H1 (cell line): ENCODE measurements around the gene MRM3. TPM values are rescaled to one million over a fixed set of nuclear protein-coding genes. Genes with fewer than 3 reads are reported as not detected.

Source experiments
- CTCF ChIA-PET: fragments of 300-600 bp; sonication (Branson Sonifier 250); formaldehyde crosslinking; loops from one replicate; lab custom pipeline; 2021; ENCODE audit not compliant: partially characterized antibody; lab: Charles Lee
- POLR2A ChIA-PET: fragments of 300-600 bp; sonication (Branson Sonifier 250); formaldehyde crosslinking; loops from one replicate; lab custom pipeline; 2021; ENCODE audit warnings: inconsistent platforms; ENCODE audit not compliant: partially characterized antibody; lab: Charles Lee
- DNase-seq, 2 experiments: peaks; one replicate each; pipeline versions ENCODE4 v3.0.0 to v3.0.0-alpha.2; 2010 to 2022; ENCODE audit warnings: low spot score in 2 of 2, low read depth in 1 of 2, mixed read lengths in 1 of 2
- FAIRE-seq: peaks from 2 replicates; lab custom pipeline; 2011; peaks lifted over from hg19 to GRCh38; lab: Jason Lieb, UNC
- H2AFZ ChIP-seq: 2 replicates; pipeline ENCODE4 v1.8.1; 2012; ENCODE audit warnings: low read length, inconsistent platforms
- H2AK5ac ChIP-seq: 2 replicates; pipeline ENCODE4 v1.6.1; 2013; ENCODE audit warnings: low read depth, low read length
- H2BK120ac ChIP-seq: replicated peaks from 2 replicates; pipeline ENCODE3; 2013; ENCODE audit warnings: low read depth, low read length, inconsistent platforms
- H2BK12ac ChIP-seq: 2 replicates; pipeline ENCODE4 v1.6.1; 2013; ENCODE audit warnings: low read depth, low read length
- H2BK15ac ChIP-seq: 2 replicates; pipeline ENCODE4 v1.6.1; 2013; ENCODE audit warnings: low read length
- H2BK20ac ChIP-seq: 2 replicates; pipeline ENCODE4 v1.6.1; 2013; ENCODE audit warnings: low read length
- H2BK5ac ChIP-seq: 2 replicates; pipeline ENCODE4 v1.6.1; 2013; ENCODE audit warnings: low read depth, low read length
- H3K14ac ChIP-seq: 2 replicates; pipeline ENCODE4 v1.6.1; 2013; ENCODE audit warnings: inconsistent platforms; ENCODE audit not compliant: insufficient read length
- H3K18ac ChIP-seq: 2 replicates; pipeline ENCODE4 v1.6.1; 2013; ENCODE audit warnings: low read length; ENCODE audit errors: extremely low read depth
- H3K23ac ChIP-seq: 2 replicates; pipeline ENCODE4 v1.6.1; 2013; ENCODE audit warnings: inconsistent platforms; ENCODE audit not compliant: insufficient read length
- H3K23me2 ChIP-seq: 2 replicates; pipeline ENCODE4 v1.6.1; 2013; ENCODE audit warnings: low read depth, low read length
- H3K27ac ChIP-seq: 2 replicates; pipeline ENCODE4 v1.6.1; 2011; ENCODE audit warnings: low read depth, low read length, inconsistent platforms
- H3K27me3 ChIP-seq, 4 experiments: replicated peaks in 1 of 4; 1 replicate in 1 of 4; 2 replicates in 3 of 4; pipeline versions ENCODE4 v1.6.1 to v1.8.1; 2011 to 2013; ENCODE audit warnings: low read length in 3 of 4, mild to moderate bottlenecking in 3 of 4, inconsistent platforms in 2 of 4, mixed read lengths in 2 of 4, moderate library complexity in 1 of 4; ENCODE audit not compliant: control insufficient read depth in 3 of 4, insufficient read depth in 3 of 4; ENCODE audit errors: extremely low read depth in 1 of 4
- H3K36me3 ChIP-seq, 4 experiments: 2 replicates each; pipeline versions ENCODE4 v1.6.1 to v1.8.1; 2011 to 2013; ENCODE audit warnings: mild to moderate bottlenecking in 4 of 4, low read length in 3 of 4, moderate library complexity in 2 of 4, control low read depth in 1 of 4, inconsistent platforms in 1 of 4; ENCODE audit not compliant: insufficient read depth in 4 of 4, control insufficient read depth in 2 of 4
- H3K4ac ChIP-seq: replicated peaks from 2 replicates; pipeline ENCODE3; 2013; ENCODE audit warnings: low read length, low read depth, mixed read lengths, inconsistent platforms; ENCODE audit not compliant: insufficient read length
- H3K4me1 ChIP-seq, 4 experiments: replicated peaks in 1 of 4; 1 replicate in 1 of 4; 2 replicates in 3 of 4; pipeline versions ENCODE4 v1.6.1 to v1.8.1; 2011 to 2013; ENCODE audit warnings: low read length in 3 of 4, inconsistent platforms in 2 of 4, mixed read lengths in 1 of 4; ENCODE audit not compliant: insufficient read depth in 4 of 4, control insufficient read depth in 3 of 4
- H3K4me2 ChIP-seq, 2 experiments: 2 replicates each; pipeline versions ENCODE4 v1.6.1 to v1.8.1; 2011 to 2013; ENCODE audit warnings: low read depth in 2 of 2, low read length in 2 of 2, control low read depth in 1 of 2, inconsistent platforms in 1 of 2, mild to moderate bottlenecking in 1 of 2; ENCODE audit not compliant: insufficient read depth in 1 of 2
- H3K4me3 ChIP-seq, 4 experiments: fragments of 200-600, 300-600 bp in 1 of 4; sonication (generic), shearing (Covaris generic), sonication (Bioruptor Twin) in 1 of 4; 2 replicates each; pipeline versions ENCODE4 v1.5.1 to v1.8.1; 2011 to 2016; ENCODE audit warnings: low read length in 4 of 4, low read depth in 3 of 4, control low read depth in 2 of 4, inconsistent platforms in 2 of 4, mild to moderate bottlenecking in 2 of 4, mixed read lengths in 1 of 4, moderate library complexity in 1 of 4; ENCODE audit not compliant: insufficient read depth in 2 of 4; ENCODE audit errors: extremely low read depth in 1 of 4
- H3K56ac ChIP-seq: replicated peaks from 2 replicates; pipeline ENCODE3; 2013; ENCODE audit warnings: low read depth, mild to moderate bottlenecking, mixed read lengths, low read length, inconsistent platforms; ENCODE audit not compliant: insufficient read length
- H3K79me1 ChIP-seq: 2 replicates; pipeline ENCODE4 v1.6.1; 2013; ENCODE audit warnings: low read depth, low read length, control low read depth
- H3K79me2 ChIP-seq, 2 experiments: 2 replicates each; pipeline versions ENCODE4 v1.6.1 to v1.8.1; 2012 to 2013; ENCODE audit warnings: low read length in 2 of 2, mild to moderate bottlenecking in 2 of 2, inconsistent platforms in 1 of 2; ENCODE audit not compliant: insufficient read depth in 2 of 2, control insufficient read depth in 1 of 2
- H3K9ac ChIP-seq, 4 experiments: replicated peaks in 1 of 4; 1 replicate in 1 of 4; 2 replicates in 3 of 4; pipeline versions ENCODE4 v1.6.1 to v1.8.1; 2011 to 2013; ENCODE audit warnings: low read depth in 3 of 4, low read length in 3 of 4, control low read depth in 2 of 4, mild to moderate bottlenecking in 2 of 4, moderate library complexity in 2 of 4, inconsistent platforms in 1 of 4; ENCODE audit errors: extremely low read depth in 1 of 4
- H3K9me3 ChIP-seq, 2 experiments: 2 replicates each; pipeline versions ENCODE4 v1.6.1 to v1.8.1; 2012 to 2013; ENCODE audit warnings: mild to moderate bottlenecking in 2 of 2, moderate library complexity in 2 of 2, control low read depth in 1 of 2, inconsistent platforms in 1 of 2, low read depth in 1 of 2, low read length in 1 of 2, mixed read lengths in 1 of 2; ENCODE audit not compliant: insufficient read depth in 2 of 2
- H4K20me1 ChIP-seq, 2 experiments: replicated peaks in 1 of 2; 2 replicates each; pipeline versions ENCODE3 to v1.8.1; 2011 to 2013; ENCODE audit warnings: inconsistent platforms in 2 of 2, low read length in 2 of 2, mild to moderate bottlenecking in 1 of 2; ENCODE audit not compliant: insufficient read depth in 2 of 2, control insufficient read depth in 1 of 2
- H4K5ac ChIP-seq: 2 replicates; pipeline ENCODE4 v1.6.1; 2013; ENCODE audit warnings: low read length, low read depth, mixed read lengths, inconsistent platforms; ENCODE audit not compliant: insufficient read length
- H4K8ac ChIP-seq: 2 replicates; pipeline ENCODE4 v1.8.0; 2013; ENCODE audit warnings: mild to moderate bottlenecking, moderate library complexity, low read length, inconsistent platforms; ENCODE audit not compliant: insufficient read depth; ENCODE audit errors: extremely low read depth
- H4K91ac ChIP-seq: replicated peaks from 2 replicates; pipeline ENCODE3; 2013; ENCODE audit warnings: low read length, mixed read lengths, inconsistent platforms; ENCODE audit not compliant: insufficient read length
- CEBPB ChIP-seq: IDR thresholded peaks from 2 replicates; pipeline ENCODE4 v1.6.1; 2012; ENCODE audit warnings: low read depth, low read length
- CHD2 ChIP-seq: IDR thresholded peaks from 2 replicates; pipeline ENCODE4 v1.6.1; 2012; ENCODE audit warnings: low read length, improper control_type of control experiment
- CTCF ChIP-seq, 3 experiments: IDR thresholded peaks; 1 replicate in 2 of 3; 2 replicates in 1 of 3; pipeline versions ENCODE4 v1.5.1 to v1.6.1; 2011; ENCODE audit warnings: low read length in 3 of 3, mild to moderate bottlenecking in 3 of 3, inconsistent platforms in 2 of 3, low read depth in 1 of 3, moderate library complexity in 1 of 3; ENCODE audit not compliant: insufficient read depth in 1 of 3; ENCODE audit errors: control extremely low read depth in 1 of 3
- JUND ChIP-seq: IDR thresholded peaks from 2 replicates; pipeline ENCODE4 v1.6.1; 2011; ENCODE audit warnings: mild to moderate bottlenecking, improper control_type of control experiment, low read length
- NRF1 ChIP-seq: IDR thresholded peaks from 2 replicates; pipeline ENCODE4 v1.6.1; 2011; ENCODE audit warnings: mild to moderate bottlenecking, low read depth, low read length, improper control_type of control experiment
- SIX5 ChIP-seq: IDR thresholded peaks from 2 replicates; pipeline ENCODE4 v1.6.1; 2011; ENCODE audit warnings: mild to moderate bottlenecking, low read depth, low read length
- SP2 ChIP-seq: IDR thresholded peaks from 2 replicates; pipeline ENCODE4 v1.6.1; 2012; ENCODE audit warnings: mild to moderate bottlenecking, low read length, inconsistent platforms
- SP4 ChIP-seq: IDR thresholded peaks from 2 replicates; pipeline ENCODE4 v1.6.1; 2012; ENCODE audit warnings: low read length, inconsistent platforms
- SRF ChIP-seq: IDR thresholded peaks from 2 replicates; pipeline ENCODE4 v1.6.1; 2011; ENCODE audit warnings: mild to moderate bottlenecking, low read depth, low read length, moderate library complexity
- TBP ChIP-seq: IDR thresholded peaks from 2 replicates; pipeline ENCODE4 v1.6.1; 2011; ENCODE audit warnings: low read depth, low read length, improper control_type of control experiment
- TCF12 ChIP-seq: IDR thresholded peaks from 2 replicates; pipeline ENCODE4 v1.6.1; 2011; ENCODE audit warnings: low read depth, mild to moderate bottlenecking, low read length
- TEAD4 ChIP-seq: IDR thresholded peaks from 2 replicates; pipeline ENCODE4 v1.6.1; 2012; ENCODE audit warnings: low read depth, low read length, inconsistent platforms, mixed read lengths
- YY1 ChIP-seq: IDR thresholded peaks from 2 replicates; pipeline ENCODE4 v1.6.1; 2011; ENCODE audit warnings: low read depth, mild to moderate bottlenecking, low read length
- WGBS, 2 experiments: shearing (Covaris generic) in 1 of 2; methylation state at CpG; one replicate each; pipeline versions ENCODE4 v1.1.6 to v1.1.7; 2013 to 2015; ENCODE audit warnings: low lambda C conversion rate in 2 of 2, mixed read lengths in 2 of 2, inconsistent platforms in 1 of 2, low coverage in 1 of 2, missing lambda C conversion rate in 1 of 2; ENCODE audit not compliant: insufficient replicate concordance in 2 of 2, insufficient coverage in 1 of 2, insufficient read length in 1 of 2; ENCODE audit errors: extremely low coverage in 1 of 2, missing lambda C conversion rate in 1 of 2; 5-methylcytosine and 5-hydroxymethylcytosine counted together
- polyA plus RNA-seq, 7 experiments: library from polyadenylated mRNA; depleted of rRNA in 3 of 7; stranded (reverse) in 5 of 7; unstranded in 2 of 7; fragments of >200 nt in 5 of 7; fragments of 200-250 nt in 2 of 7; gene quantifications; 1 replicate in 5 of 7; 2 replicates in 1 of 7; 4 replicates in 1 of 7; pipeline versions ENCODE4 v1.2.1 to v1.2.3, GENCODE V29; 2011 to 2013; ENCODE audit warnings: missing spikeins in 2 of 7, mixed read lengths in 2 of 7
- total RNA-seq: library from RNA; stranded (reverse); fragmentation: NEBNext Ultra II Directional; extraction: Animal tissue kit (Norgen Biotek cat#: 25700); gene quantifications from 2 replicates; pipeline ENCODE4 v1.2.1, GENCODE V29; 2021

The MRM3 gene
- total and polyA plus RNA-seq, 2 of the 8 experiments (the other 6 are each of a cell fraction or from before 2014, with no cell fraction given), result 10.1 to 20.8 TPM

DNA sequence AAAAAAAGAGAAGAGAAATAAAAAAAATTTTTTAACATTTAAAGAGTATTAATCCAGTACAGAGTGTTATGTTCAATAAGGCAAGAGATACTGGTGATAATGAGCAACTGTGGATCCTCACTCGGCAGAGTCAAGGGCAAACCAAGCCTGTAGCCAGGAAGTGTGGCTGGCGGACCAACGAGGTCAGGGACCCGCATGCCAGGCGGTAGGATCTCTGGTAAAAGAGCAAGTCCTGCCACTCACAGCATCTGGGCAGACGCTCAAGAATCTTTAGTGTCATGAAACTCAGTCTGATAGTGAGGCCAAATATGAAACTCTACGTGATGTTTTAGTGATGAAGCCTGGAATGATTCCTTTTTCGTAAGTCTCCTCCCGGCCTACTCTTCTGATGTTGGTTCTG lies 21.8 kb upstream of the MRM3 start:
- ChIA-PET CTCF (interaction anchor here (1.2 kb wide), 1 partner anchor 9 kb away, joined by 4 read pairs; no protein-coding TSS in a partner anchor), POLR2A (no interaction called here)
- Histone ChIP-seq H3K18ac (no peak overlapping the region), H2BK15ac (no peak overlapping the region), H3K4me2 (no peak overlapping the region), H4K91ac (no peak overlapping the region), H3K14ac (no peak overlapping the region), H2BK12ac (no peak overlapping the region), H2BK20ac (no peak overlapping the region), H4K20me1 (no peaks in the 10 kb centered on the region), H3K79me1 (no peaks in the 10 kb centered on the region; the same call in 1 of the 2 replicates), H2BK5ac (no peak overlapping the region), H2BK120ac (no peak overlapping the region), H3K9me3 (no peaks in the 10 kb centered on the region), H4K5ac (no peak overlapping the region), H4K8ac (no peak overlapping the region), H3K79me2 (no peaks in the 10 kb centered on the region), H3K27me3 (no peaks in the 10 kb centered on the region), H3K23me2 (no peaks in the 10 kb centered on the region), H3K36me3 (peaks cover 14 to 51% (median 27%) of the 10 kb centered on the region in 4 experiments; a peak in 7 of 8 replicates), H3K4ac (no peak overlapping the region), H3K27ac (no peak overlapping the region), H3K9ac (no peak overlapping the region), H2AK5ac (no peak overlapping the region), H3K4me1 (no peaks in the 10 kb centered on the region), H2AFZ (no peak overlapping the region), H3K23ac (no peak overlapping the region), H3K4me3 (no peak overlapping the region), H3K56ac (no peak overlapping the region)
- DNase-seq, result no peak
- FAIRE-seq, result no peak
- WGBS, 2 experiments, result 97% methylated on average over 9 of the region's 9 CpGs; no CpG with 5 or more reads in 1 of the 2 experiments
- TF ChIP-seq SIX5 (no peak), YY1 (no peak), CTCF (IDR thresholded peaks at IDR 0.05; ENCODE audit: control extremely low read depth in 1 of 3, insufficient read depth in 1 of 3, low read depth in 1 of 3, low read length in 3 of 3) (no peak), JUND (no peak), SRF (no peak), CEBPB (no peak), TBP (no peak), CHD2 (no peak), SP4 (no peak), SP2 (no peak), TEAD4 (no peak), NRF1 (no peak), TCF12 (no peak)
